Astrocyte (in vitro differentiated cells and primary cell): ENCODE data around the gene PTPRN2. TPM values are rescaled to one million over a fixed set of nuclear protein-coding genes. Genes with fewer than 3 reads are reported as not detected.
"Not testable (repeated sequence)": the region's sequence is repeated elsewhere in the genome, so short reads cannot be mapped to it uniquely, and the experiment has no call there.

Experiments used
- DNase-seq: peaks from one replicate; pipeline ENCODE4 v3.0.0-alpha.2; 2010; ENCODE audit warnings: low read depth
- FAIRE-seq: peaks from 2 replicates; lab custom pipeline; 2011; peaks lifted over from hg19 to GRCh38; lab: Jason Lieb, UNC
- H2AFZ ChIP-seq: 2 replicates; pipeline ENCODE4 v1.6.0; 2012; ENCODE audit warnings: low read depth, low read length, inconsistent platforms
- H3K27ac ChIP-seq: 2 replicates; pipeline ENCODE4 v1.5.1; 2011; ENCODE audit warnings: low read depth, low read length, inconsistent platforms
- H3K27me3 ChIP-seq: 2 replicates; pipeline ENCODE4 v1.6.0; 2011; ENCODE audit warnings: low read length, inconsistent platforms; ENCODE audit not compliant: insufficient read depth
- H3K36me3 ChIP-seq: 2 replicates; pipeline ENCODE4 v1.5.1; 2011; ENCODE audit warnings: low read length, inconsistent platforms; ENCODE audit not compliant: insufficient read depth
- H3K4me1 ChIP-seq: 2 replicates; pipeline ENCODE4 v1.5.1; 2011; ENCODE audit warnings: low read length, inconsistent platforms; ENCODE audit not compliant: insufficient read depth
- H3K4me2 ChIP-seq: 2 replicates; pipeline ENCODE4 v1.6.0; 2012; ENCODE audit warnings: low read length, inconsistent platforms
- H3K4me3 ChIP-seq: 2 replicates; pipeline ENCODE4 v1.5.1; 2011; ENCODE audit warnings: low read depth, mild to moderate bottlenecking, low read length, inconsistent platforms; ENCODE audit not compliant: insufficient read depth
- H3K79me2 ChIP-seq: 2 replicates; pipeline ENCODE4 v1.6.0; 2012; ENCODE audit warnings: mild to moderate bottlenecking, low read length, inconsistent platforms; ENCODE audit not compliant: insufficient read depth
- H3K9ac ChIP-seq: 2 replicates; pipeline ENCODE4 v1.6.0; 2012; ENCODE audit warnings: mild to moderate bottlenecking, low read length, inconsistent platforms
- H3K9me3 ChIP-seq: 2 replicates; pipeline ENCODE4 v1.5.1; 2012; ENCODE audit warnings: low read depth, mild to moderate bottlenecking, low read length, inconsistent platforms; ENCODE audit not compliant: insufficient read depth
- H4K20me1 ChIP-seq: 2 replicates; pipeline ENCODE4 v1.6.0; 2012; ENCODE audit warnings: low read length, inconsistent platforms; ENCODE audit not compliant: insufficient read depth
- H3K27ac Mint-ChIP-seq: one replicate; pipeline ENCODE4 v1.8.0; 2021; ENCODE audit warnings: mild to moderate bottlenecking, mixed read lengths; ENCODE audit not compliant: unreplicated experiment
- H3K27me3 Mint-ChIP-seq: one replicate; pipeline ENCODE4 v1.8.0; 2021; ENCODE audit warnings: low read depth, mixed read lengths; ENCODE audit not compliant: unreplicated experiment
- H3K36me3 Mint-ChIP-seq: one replicate; pipeline ENCODE4 v1.8.0; 2021; ENCODE audit warnings: low read depth, mixed read lengths; ENCODE audit not compliant: unreplicated experiment
- H3K4me1 Mint-ChIP-seq: one replicate; pipeline ENCODE4 v1.8.0; 2021; ENCODE audit warnings: low read depth, mixed read lengths; ENCODE audit not compliant: unreplicated experiment
- H3K4me3 Mint-ChIP-seq: one replicate; pipeline ENCODE4 v1.8.0; 2021; ENCODE audit warnings: mild to moderate bottlenecking, moderate library complexity, mixed read lengths; ENCODE audit not compliant: unreplicated experiment
- H3K9me3 Mint-ChIP-seq: one replicate; pipeline ENCODE4 v1.8.0; 2021; ENCODE audit warnings: mild to moderate bottlenecking, mixed read lengths; ENCODE audit not compliant: unreplicated experiment
- CTCF ChIP-seq: IDR thresholded peaks from 2 replicates; pipeline ENCODE4 v1.5.1; 2011; ENCODE audit warnings: low read depth, mild to moderate bottlenecking, inconsistent platforms, low read length, moderate library complexity; ENCODE audit not compliant: insufficient read depth
- EZH2 ChIP-seq: IDR thresholded peaks from 2 replicates; pipeline ENCODE4 v1.6.1; 2012; ENCODE audit warnings: mild to moderate bottlenecking, low read length, inconsistent platforms; ENCODE audit not compliant: insufficient read depth
- total RNA-seq: library from RNA; stranded (reverse); gene quantifications from 2 replicates; pipeline ENCODE4 v1.2.1, GENCODE V29; 2021

The PTPRN2 gene
- total RNA-seq, 1 donor from 2014 or later = 0.09 TPM

- peaks cover 2% of the 10 kb centered on the region for H3K27me3 Mint-ChIP-seq
- H3K4me2 ChIP-seq = no peak overlapping the region
- H2AFZ ChIP-seq = no peak overlapping the region
- no peaks in the 10 kb centered on the region for H4K20me1 ChIP-seq
- H3K9me3 ChIP-seq = peaks cover 16% of the 10 kb centered on the region
- H3K4me3 Mint-ChIP-seq = no peak overlapping the region
- no peak overlapping the region for H3K27ac Mint-ChIP-seq
- peaks cover 17% of the 10 kb centered on the region for H3K9me3 Mint-ChIP-seq
- no peaks in the 10 kb centered on the region for H3K79me2 ChIP-seq
- H3K4me1 Mint-ChIP-seq = no peaks in the 10 kb centered on the region
- FAIRE-seq (no peak), DNase-seq (no peak)
- no peaks in the 10 kb centered on the region for H3K36me3 ChIP-seq
- TF ChIP-seq EZH2 (no peak), CTCF (no peak)
- H3K4me3 ChIP-seq = no peak overlapping the region
- H3K4me1 ChIP-seq = no peaks in the 10 kb centered on the region
- no peaks in the 10 kb centered on the region for H3K27me3 ChIP-seq
- H3K9ac ChIP-seq = no peak overlapping the region
- H3K36me3 Mint-ChIP-seq = no peaks in the 10 kb centered on the region
- no peak overlapping the region for H3K27ac ChIP-seq
These were observed 279.6 kb downstream of the PTPRN2 start for GRCh38 chr7:158308001-158308400.

GRCh38 chr7:158304072-158304471, 283.6 kb downstream of the PTPRN2 start:
- not testable (repeated sequence) for H3K27me3 ChIP-seq, H3K9ac ChIP-seq, H3K4me3 Mint-ChIP-seq

GRCh38 chr7:158303121-158303520, 284.5 kb downstream of the PTPRN2 start:
- no peak for TF ChIP-seq CTCF
- no peak for TF ChIP-seq EZH2
- Histone ChIP-seq H2AFZ (no peak overlapping the region), H3K4me3 (no peak overlapping the region), H3K36me3 (no peaks in the 10 kb centered on the region), H3K27me3 (no peaks in the 10 kb centered on the region), H3K27ac (no peak overlapping the region), H3K4me2 (no peak overlapping the region), H3K4me1 (peaks cover 4% of the 10 kb centered on the region), H3K79me2 (no peaks in the 10 kb centered on the region), H3K9me3 (no peaks in the 10 kb centered on the region), H4K20me1 (no peaks in the 10 kb centered on the region), H3K9ac (no peak overlapping the region)
- no peak for DNase-seq
- no peaks in the 10 kb centered on the region for H3K4me1 Mint-ChIP-seq
- no peak overlapping the region for H3K4me3 Mint-ChIP-seq
- H3K36me3 Mint-ChIP-seq = no peaks in the 10 kb centered on the region
- no peak for FAIRE-seq
- no peak overlapping the region for H3K27ac Mint-ChIP-seq
- peaks cover 10% of the 10 kb centered on the region for H3K9me3 Mint-ChIP-seq
- peaks cover 2% of the 10 kb centered on the region for H3K27me3 Mint-ChIP-seq

More at GRCh38 chr7:158304072-158304471, 283.6 kb downstream of the PTPRN2 start:
- not testable (repeated sequence) for H3K9me3 ChIP-seq, H3K4me1 ChIP-seq, H4K20me1 ChIP-seq, H3K27ac ChIP-seq, H3K4me2 ChIP-seq, H2AFZ ChIP-seq, H3K27me3 Mint-ChIP-seq, H3K4me3 ChIP-seq, H3K79me2 ChIP-seq, FAIRE-seq, H3K36me3 Mint-ChIP-seq, DNase-seq, H3K4me1 Mint-ChIP-seq, H3K27ac Mint-ChIP-seq, H3K9me3 Mint-ChIP-seq, H3K36me3 ChIP-seq
